NCI-H1930 (cell line): ENCODE results near the gene ARMCX4.
"Not testable (repeated sequence)": the region's sequence is repeated elsewhere in the genome, so short reads cannot be mapped to it uniquely, and the experiment has no call there.

Experiments
- DNase-seq, 2 experiments: peaks; one replicate each; lab custom pipeline; 2025; lab: John Stamatoyannopoulos, UW

The ARMCX4 gene

DNA sequence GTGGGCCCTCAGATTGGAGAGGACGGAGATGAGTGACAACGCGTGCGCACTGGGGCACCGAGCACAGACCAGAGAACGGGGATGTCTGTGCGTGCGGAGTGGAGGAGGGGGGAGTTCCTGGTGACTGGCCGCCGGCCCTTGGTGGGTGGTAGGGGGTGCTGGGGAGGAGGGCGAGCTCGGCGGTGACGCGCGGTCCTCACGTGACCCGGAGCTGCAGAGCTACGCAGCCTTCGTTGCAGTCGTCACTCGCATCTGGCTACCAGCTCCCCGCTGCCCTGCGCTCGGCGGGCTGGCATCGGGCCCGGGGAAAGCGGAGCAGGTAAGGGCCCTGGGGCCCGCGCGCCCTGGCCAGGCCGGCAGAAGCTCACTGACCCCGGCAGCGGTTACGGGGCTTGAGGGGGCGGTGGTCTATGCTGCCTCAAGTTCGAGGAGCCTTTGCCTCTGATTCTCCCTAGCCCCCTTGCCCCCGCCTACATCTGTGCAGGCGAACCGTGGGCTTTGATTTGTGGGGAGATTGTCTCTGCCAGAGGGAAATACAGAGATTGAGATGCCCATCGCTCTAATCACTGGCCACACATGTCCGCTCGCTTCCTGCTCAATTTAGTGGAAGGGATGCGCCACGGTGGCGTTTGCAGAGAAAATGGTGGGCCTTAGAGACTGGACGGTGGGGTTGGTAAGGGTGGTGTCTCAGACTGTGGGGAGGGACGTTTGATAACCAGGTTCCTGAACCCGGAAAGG, at the start of gene ARMCX4:
TSS of gene ARMCX4 (plus strand) at position 245 of the 738 bp plus-strand sequence. CDS start 3,134 bp downstream, outside the sequence.
- DNase-seq, result peak; percentile 22 to 67

DNA sequence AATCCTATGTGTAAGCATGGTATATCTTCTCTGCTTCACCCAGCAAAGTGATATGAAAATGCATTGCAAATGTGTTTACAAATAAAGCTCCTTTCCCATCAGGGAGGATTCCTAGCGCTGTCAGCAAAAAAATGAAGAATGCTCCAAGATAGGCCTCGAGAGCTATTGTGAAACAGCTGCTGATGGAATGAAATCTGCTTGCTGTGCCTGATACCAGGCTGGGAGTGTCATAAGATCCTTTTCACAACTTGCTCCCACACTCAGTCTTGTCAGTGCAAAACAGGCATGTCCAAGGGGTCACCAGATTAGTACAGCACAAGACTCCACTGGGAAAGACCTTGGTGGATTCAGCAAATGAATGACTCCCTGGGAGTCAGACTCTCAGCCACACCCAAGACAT, 43.2 kb upstream of the ARMCX4 start:
- DNase-seq, result no peak

DNA sequence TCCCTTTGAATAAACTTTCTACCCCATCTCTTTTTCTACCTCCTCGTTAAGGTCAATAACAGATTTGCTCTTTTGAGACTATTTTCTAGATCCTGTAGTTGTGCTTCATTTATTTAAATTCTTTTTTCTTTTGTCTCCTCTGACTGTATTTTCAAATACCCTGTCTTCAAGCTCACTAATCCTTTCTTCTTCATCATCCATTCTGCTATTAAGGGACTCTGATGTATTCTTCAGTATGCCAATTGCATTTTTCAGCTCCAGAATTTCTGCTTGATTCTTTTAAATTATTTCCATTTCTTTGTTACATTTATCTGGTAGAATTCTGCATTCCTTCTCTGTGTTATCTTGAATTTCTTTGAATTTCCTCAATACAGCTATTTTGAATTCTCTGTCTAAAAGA, 36.0 kb upstream of the ARMCX4 start:
- no peak for DNase-seq

DNA sequence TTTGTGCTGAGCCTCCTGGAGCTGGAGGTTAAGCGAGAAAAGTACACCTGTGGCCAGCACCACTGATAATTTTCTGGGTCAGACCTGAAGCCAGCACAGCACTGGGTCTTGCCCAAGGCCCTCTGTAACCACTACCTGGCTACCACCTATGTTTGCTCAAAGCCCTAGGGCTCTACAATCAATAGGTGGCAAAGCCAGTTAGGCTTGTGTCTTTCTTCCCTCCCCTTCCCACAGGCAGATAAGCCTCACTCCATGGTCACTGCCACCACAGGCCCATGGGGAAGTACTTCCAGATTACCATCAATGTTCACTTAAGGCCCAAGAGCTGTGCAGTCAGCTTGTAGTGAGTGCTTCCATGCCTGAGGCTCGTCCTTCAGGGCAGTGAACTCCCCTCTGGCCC, 35.2 kb upstream of the ARMCX4 start:
- DNase-seq, result no peak

DNA sequence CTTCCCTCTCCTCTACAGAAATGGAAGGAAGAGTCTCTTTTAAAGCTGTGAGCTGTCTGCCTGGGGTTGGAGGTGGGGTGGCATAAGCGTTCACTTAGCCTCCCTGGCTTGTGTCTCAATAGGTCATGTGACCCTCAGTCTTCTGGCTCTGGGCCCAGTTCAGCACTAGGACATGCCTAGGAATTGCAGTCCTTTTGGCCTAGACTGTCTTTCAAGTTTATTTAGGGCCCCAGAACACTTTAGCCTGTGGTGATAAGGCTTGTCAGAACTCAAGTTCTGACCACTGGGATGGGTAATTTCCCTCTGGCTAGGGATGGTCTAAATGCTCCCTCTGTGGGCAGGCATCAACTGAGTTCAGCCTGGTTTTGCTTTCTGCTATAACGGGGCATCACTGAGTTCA, 34.3 kb upstream of the ARMCX4 start:
- DNase-seq, result no peak

DNA sequence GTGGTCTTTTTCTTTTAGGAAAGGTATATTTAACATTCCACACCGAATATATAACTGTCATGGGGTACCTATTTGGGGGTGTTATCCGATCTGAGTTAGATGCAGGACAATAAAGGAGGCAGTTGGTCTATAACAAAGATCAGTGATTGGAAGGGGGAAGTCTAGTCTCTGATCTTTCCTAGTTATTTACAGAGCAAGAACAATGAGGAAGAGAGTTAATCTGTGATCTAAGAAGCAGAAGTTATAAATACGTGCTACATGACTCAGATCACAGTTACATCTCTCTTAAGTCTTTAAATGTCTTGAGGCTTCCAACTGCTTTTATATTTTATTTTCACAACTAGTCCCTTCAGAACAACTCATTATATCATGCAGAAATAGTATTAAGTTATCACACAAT, 33.2 kb upstream of the ARMCX4 start:
- DNase-seq, result no peak

DNA sequence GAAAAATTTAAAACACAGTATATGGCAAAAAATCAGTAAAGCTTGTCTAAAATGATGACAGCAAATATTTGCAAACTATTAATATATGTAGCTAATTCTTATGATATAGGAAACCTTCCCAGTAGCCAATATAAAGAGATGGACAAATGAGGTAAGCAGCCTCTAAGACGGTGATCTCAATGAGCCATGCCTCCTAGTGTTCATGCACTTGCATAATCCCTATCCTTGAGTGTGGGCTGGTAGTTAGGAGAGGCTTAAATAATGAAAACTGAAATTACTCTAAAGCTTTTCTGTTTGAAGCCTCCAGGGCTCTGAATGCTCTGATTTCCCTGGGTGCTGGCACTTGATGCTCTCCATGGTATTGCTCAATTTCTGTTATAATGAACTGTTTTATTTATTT, 24.6 kb upstream of the ARMCX4 start:
- no peak for DNase-seq

DNA sequence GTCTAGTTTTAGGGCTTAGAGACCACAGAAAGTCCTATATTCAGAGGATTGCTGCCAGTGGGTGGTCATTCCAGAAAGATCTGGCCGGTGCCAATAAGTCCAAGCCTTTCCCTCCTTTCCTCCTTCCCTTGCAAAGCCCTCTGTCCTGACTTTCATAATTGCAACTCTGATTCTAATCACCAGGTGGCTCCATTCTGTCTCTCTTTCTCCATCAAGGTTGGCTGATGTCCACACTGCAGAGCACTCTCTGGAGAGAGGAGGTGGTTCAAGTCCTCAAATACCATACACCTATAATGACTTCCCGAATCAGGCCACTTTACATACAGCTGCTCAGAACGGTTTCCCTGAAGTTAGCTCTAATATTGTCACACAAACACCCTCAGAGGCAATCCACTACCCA, 22.4 kb upstream of the ARMCX4 start:
- no peak for DNase-seq

DNA sequence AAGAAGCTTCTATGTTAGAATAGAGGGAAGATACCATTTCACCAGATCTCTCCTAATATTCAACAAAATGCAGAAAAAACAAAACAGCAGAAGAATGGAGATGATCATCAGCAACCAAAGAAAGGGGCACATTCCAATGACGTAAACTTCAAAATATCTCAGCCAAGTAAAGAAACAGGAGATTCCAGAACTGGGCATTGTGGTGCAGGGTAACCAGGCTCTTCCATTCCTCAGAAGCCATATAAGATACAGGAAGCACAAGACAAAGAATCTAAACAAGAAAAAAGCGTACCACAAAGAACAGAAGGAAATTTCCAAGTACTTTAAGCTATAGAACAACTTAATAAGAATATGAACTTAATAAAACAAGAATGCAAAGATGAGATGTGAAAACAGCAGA, 6.9 kb upstream of the ARMCX4 start:
- no peak for DNase-seq

DNA sequence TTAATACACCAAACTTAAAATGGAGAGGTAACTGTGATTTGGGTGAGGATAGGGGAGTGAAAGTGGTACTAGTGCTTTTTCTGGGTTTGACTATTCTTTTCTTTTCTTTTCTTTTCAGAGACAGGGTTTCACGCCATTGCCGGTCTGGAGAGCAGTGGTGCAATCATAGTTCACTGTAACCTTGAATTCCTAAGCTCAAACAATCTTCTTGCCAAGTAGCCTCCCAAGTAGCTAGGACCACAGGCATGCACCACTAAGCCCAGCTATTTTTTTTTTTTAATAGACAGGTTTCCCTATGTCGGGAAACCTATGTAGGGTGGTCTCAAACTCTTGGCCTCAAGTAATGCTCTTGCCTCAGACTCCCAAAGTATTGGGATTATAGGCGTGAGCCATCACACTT, 3.0 kb upstream of the ARMCX4 start:
- no peak for DNase-seq

DNA sequence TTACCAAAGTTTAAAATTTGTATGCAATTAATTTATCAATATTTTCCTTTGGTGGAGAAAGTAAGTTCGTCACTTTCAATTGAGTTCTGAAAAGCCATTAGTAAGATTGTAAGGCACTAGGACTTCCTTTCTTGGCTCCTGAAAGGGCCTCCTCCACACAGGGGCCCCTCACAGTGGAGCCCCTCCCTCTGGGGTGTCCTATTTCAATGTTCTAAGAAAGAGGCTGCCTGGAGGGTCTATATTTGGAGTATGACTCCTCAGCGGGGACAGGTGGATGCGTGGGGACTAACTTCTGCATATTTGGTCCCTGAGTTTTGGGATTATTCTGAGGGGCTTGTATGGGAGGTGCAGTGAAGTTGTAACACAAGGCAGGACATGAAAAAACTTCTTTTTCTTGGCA, 1.6 kb upstream of the ARMCX4 start:
- DNase-seq, result no peak

DNA sequence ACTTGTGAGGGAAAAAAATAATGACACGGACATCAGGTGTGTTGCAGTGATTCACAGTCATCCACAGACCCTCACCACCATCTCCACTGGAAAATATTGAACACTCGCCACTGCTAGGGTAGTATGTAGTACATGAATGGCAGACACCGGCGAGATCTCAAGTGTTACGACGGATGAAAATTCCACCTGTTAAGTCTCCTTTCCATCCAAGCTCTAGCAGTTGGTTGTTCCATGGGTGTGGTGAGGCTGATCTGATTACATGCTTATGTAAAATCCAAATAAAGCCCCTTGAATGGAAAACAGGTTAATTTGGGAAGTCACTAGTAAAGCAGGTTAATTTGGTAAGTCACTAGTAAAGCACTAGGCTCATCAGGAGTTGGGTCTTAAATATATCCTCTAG, 1.1 kb upstream of the ARMCX4 start:
- DNase-seq, result no peak

DNA sequence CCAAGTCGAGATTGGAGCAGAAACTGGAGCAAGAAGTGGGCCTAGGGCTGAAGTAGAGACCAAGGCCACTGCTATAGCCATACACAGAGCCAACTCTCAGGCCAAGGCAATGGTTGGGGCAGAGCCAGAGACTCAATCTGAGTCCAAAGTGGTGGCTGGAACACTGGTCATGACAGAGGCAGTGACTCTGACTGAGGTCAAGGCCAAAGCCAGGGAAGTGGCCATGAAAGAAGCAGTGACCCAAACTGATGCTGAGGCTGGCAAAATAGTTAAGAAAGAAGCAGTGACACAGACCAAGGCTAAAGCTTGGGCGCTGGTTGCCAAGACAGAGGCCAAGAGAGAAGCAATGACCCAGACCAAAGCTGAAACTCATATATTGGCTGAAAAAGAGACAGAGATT, 3.5 kb downstream of the ARMCX4 start:
- no peak for DNase-seq

DNA sequence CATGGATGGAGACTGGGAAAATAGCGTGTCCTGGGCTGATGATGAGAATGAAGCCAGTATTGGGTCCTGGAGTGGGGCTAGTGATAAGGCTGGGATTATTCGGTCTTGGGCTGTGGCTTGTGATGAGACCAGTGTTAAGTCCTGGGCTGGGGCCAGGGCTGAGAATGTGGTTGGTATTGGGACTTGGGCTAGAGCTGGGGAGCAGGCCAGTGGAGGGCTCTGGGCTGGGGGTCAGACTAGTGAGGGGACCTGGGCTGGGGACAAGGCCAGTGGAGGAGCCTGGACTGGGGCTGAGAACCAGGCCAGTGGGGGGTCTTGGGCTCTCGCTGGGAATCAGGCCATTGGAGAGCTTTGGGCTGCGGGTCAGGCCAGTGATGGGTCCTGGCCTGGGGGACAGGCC, 6.7 kb downstream of the ARMCX4 start:
- no peak for DNase-seq

DNA sequence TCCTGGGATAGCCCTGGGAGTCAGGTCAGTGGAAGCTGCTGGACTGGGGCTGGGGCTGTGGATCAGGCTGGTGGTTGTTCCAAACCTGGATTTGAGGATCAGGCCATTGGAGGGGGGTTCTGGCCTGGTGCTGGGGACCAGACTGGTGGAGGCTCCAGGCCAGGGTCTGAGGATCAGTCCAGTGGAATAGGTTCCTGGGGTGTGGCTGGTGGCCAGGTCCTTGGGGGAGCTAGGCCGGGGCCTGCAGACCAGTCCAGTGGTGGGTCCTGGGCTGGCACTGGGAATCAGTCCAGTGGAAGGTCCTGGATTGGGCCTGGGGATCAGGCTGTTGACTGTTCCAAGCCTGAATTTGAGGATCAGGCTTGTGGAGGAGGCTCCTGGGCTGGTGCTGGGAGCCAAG, 8.0 kb downstream of the ARMCX4 start:
- DNase-seq, result no peak

DNA sequence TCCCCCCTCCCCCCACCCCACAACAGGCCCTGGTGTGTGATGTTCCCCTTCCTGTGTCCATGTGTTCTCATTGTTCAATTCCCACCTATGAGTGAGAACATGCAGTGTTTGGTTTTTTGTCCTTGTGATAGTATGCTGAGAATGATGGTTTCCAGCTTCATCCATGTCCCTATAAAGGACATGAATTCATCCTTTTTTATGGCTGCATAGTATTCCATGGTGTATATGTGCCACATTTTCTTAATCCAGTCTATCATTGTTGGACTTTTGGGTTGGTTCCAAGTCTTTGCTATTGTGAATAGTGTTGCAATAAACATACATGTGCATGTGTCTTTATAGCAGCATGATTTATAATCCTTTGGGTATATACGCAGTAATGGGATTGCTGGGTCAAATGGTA, 17.7 kb downstream of the ARMCX4 start:
- not testable (repeated sequence) for DNase-seq

DNA sequence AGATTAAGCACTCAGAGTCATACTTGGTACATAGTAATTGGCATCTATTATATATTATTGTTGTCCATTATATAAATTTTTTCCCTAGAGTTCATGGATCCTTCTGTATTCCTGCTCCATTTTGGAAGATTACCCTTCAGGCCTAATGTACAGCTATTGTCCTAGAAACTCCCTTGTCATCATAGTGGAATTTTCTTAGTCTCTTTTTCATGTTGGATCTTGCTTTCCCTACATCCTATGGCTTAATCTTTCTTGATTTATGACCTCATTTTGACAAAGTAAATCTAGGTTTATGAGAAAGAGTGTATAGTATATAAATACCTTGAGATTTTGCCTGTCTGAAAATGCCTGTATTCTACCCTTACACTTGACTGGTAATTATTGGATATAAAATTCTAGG, 22.1 kb downstream of the ARMCX4 start:
- no peak for DNase-seq

DNA sequence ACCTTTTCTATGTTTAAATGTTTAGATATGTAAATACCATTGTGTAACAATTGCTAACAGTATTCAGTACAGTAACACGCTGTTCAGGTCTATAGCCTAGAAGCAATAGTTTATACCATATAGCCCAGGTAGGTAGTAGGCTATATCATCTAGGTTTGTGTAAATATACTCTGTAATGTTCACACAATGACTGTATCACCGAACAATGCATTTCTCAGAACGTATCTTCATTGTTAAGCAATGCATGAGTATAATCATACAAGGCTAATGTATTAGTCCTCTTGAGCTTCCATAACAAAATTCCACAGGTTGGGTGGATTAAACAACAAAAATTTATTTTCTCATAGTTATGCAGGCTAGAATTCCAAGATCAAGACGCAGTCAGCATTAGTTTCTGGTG, 22.7 kb downstream of the ARMCX4 start:
- no peak for DNase-seq

DNA sequence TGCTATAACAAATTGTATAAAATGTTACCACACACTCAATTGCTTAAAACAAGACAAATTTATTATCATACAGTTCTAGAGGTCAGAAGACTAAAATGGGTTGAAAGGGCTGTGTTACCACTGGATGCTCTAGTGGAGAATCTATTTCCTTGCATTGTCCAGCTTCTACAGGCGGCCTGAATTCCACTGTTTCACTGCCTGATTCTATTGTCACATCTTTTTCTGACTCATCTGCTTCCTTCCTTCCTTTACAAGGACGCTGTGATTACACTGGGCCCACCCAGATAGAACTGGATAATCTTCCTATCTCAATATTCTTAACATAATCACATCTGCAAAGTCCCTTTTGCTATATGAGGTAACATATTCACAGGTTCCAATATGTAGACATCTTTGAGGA, 45.7 kb downstream of the ARMCX4 start:
- no peak for DNase-seq
